WTC11 (cell line): ENCODE data around the gene VSTM2B. TPM values are rescaled to one million over a fixed set of nuclear protein-coding genes. Genes with fewer than 3 reads are reported as not detected.

Experiments
- AR ChIP-seq: fragments of 250-450 bp; sonication (Bioruptor Pico); IDR thresholded peaks from 2 replicates; pipeline ENCODE4 v1.9.0; 2021; ENCODE audit warnings: mild to moderate bottlenecking
- ARID4B ChIP-seq: sonication (generic); formaldehyde crosslinking; IDR thresholded peaks from 2 replicates; pipeline ENCODE4 v1.8.0; 2023; ENCODE audit warnings: missing genetic modification reagents, mild to moderate bottlenecking, borderline replicate concordance
- ATF1 ChIP-seq: sonication (generic); formaldehyde crosslinking; IDR thresholded peaks from 2 replicates; pipeline ENCODE4 v1.8.1; 2023; ENCODE audit warnings: mild to moderate bottlenecking, moderate library complexity, missing genetic modification reagents
- ATF6 ChIP-seq: sonication (generic); formaldehyde crosslinking; IDR thresholded peaks from 2 replicates; pipeline ENCODE4 v1.8.1; 2023; ENCODE audit warnings: mild to moderate bottlenecking, missing genetic modification reagents
- CREM ChIP-seq: sonication (generic); formaldehyde crosslinking; IDR thresholded peaks from 2 replicates; pipeline ENCODE4 v1.8.1; 2022; ENCODE audit warnings: mild to moderate bottlenecking, missing genetic modification reagents, moderate library complexity
- E2F1 ChIP-seq: sonication (generic); formaldehyde crosslinking; IDR thresholded peaks from 2 replicates; pipeline ENCODE4 v1.8.0; 2022; ENCODE audit warnings: mild to moderate bottlenecking, missing genetic modification reagents
- EMX1 ChIP-seq: fragments of 250-450 bp; sonication (Bioruptor Pico); IDR thresholded peaks from 2 replicates; pipeline ENCODE4 v1.8.0; 2021; ENCODE audit warnings: mild to moderate bottlenecking
- ETV6 ChIP-seq: sonication (generic); formaldehyde crosslinking; IDR thresholded peaks from 2 replicates; pipeline ENCODE4 v1.8.1; 2022; ENCODE audit warnings: mild to moderate bottlenecking, missing genetic modification reagents
- FOXK1 ChIP-seq: sonication (generic); formaldehyde crosslinking; IDR thresholded peaks from 2 replicates; pipeline ENCODE4 v1.8.0; 2022; ENCODE audit warnings: mild to moderate bottlenecking, moderate library complexity, missing genetic modification reagents
- GRHL2 ChIP-seq: fragments of 250-450 bp; sonication (Bioruptor Pico); IDR thresholded peaks from 2 replicates; pipeline ENCODE4 v1.8.0; 2022; ENCODE audit warnings: mild to moderate bottlenecking, moderate library complexity; ENCODE audit not compliant: insufficient replicate concordance, severe bottlenecking
- HMGXB4 ChIP-seq: sonication (generic); formaldehyde crosslinking; IDR thresholded peaks from 2 replicates; pipeline ENCODE4 v1.8.1; 2023; ENCODE audit warnings: mild to moderate bottlenecking, moderate library complexity, missing genetic modification reagents
- MLX ChIP-seq: sonication (generic); formaldehyde crosslinking; IDR thresholded peaks from 2 replicates; pipeline ENCODE4 v1.8.1; 2023; ENCODE audit warnings: mild to moderate bottlenecking, missing genetic modification reagents, moderate library complexity
- NR1H2 ChIP-seq: sonication (generic); formaldehyde crosslinking; IDR thresholded peaks from 2 replicates; pipeline ENCODE4 v1.9.0; 2021; ENCODE audit warnings: mild to moderate bottlenecking, moderate library complexity, missing genetic modification reagents
- NR2C2 ChIP-seq: sonication (generic); formaldehyde crosslinking; IDR thresholded peaks from 2 replicates; pipeline ENCODE4 v1.8.0; 2022; ENCODE audit warnings: mild to moderate bottlenecking, missing genetic modification reagents
- NR3C1 ChIP-seq: sonication (generic); formaldehyde crosslinking; conservative IDR thresholded peaks from 2 replicates; pipeline ENCODE4 v1.8.1; 2023; ENCODE audit warnings: low read depth, mild to moderate bottlenecking, missing genetic modification reagents
- TCF7 ChIP-seq: sonication (generic); formaldehyde crosslinking; IDR thresholded peaks from 2 replicates; pipeline ENCODE4 v1.8.0; 2022; ENCODE audit warnings: mild to moderate bottlenecking, low read depth, missing genetic modification reagents, moderate library complexity
- USF1 ChIP-seq: sonication (generic); formaldehyde crosslinking; IDR thresholded peaks from 2 replicates; pipeline ENCODE4 v1.8.0; 2022; ENCODE audit warnings: mild to moderate bottlenecking, missing genetic modification reagents
- ZBTB21 ChIP-seq: sonication (generic); formaldehyde crosslinking; IDR thresholded peaks from 2 replicates; pipeline ENCODE4 v1.8.1; 2023; ENCODE audit warnings: mild to moderate bottlenecking, missing genetic modification reagents, borderline replicate concordance
- ZMAT4 ChIP-seq: fragments of 250-450 bp; sonication (Bioruptor Pico); IDR thresholded peaks from 2 replicates; pipeline ENCODE4 v1.9.0; 2021; ENCODE audit warnings: mild to moderate bottlenecking
- ZNF121 ChIP-seq: sonication (generic); formaldehyde crosslinking; IDR thresholded peaks from 2 replicates; pipeline ENCODE4 v1.8.0; 2023; ENCODE audit warnings: missing genetic modification reagents
- ZNF219 ChIP-seq: sonication (generic); formaldehyde crosslinking; IDR thresholded peaks from 2 replicates; pipeline ENCODE4 v1.8.0; 2023; ENCODE audit warnings: missing genetic modification reagents, mild to moderate bottlenecking, borderline replicate concordance
- ZNF232 ChIP-seq: sonication (generic); formaldehyde crosslinking; IDR thresholded peaks from 2 replicates; pipeline ENCODE4 v1.8.0; 2022; ENCODE audit warnings: mild to moderate bottlenecking, missing genetic modification reagents
- total RNA-seq: library from RNA; stranded (reverse); gene quantifications from 3 replicates; pipeline ENCODE4 v1.2.3, GENCODE V29; 2021

Gene VSTM2B
- total RNA-seq, 1 experiment from 2014 or later = 3.2 TPM

GRCh38 chr19:29529646-29530539, 4.1 kb downstream of the VSTM2B start (continued):
- TF ChIP-seq AR (no peak), ZNF232 (CRISPR knock-in tag) (peak; percentile 96; the same call in 1 of the 2 replicates), ARID4B (CRISPR knock-in tag) (peak; percentile 100), ATF1 (peak; percentile 81; the same call in 1 of the 2 replicates), MLX (CRISPR knock-in tag) (no peak), GRHL2 (CRISPR knock-in tag) (no peak), CREM (peak; percentile 83; the same call in 1 of the 2 replicates), USF1 (CRISPR knock-in tag) (peak; percentile 83), NR2C2 (peak; percentile 87), ZMAT4 (CRISPR knock-in tag) (no peak), HMGXB4 (CRISPR knock-in tag) (no peak), FOXK1 (CRISPR knock-in tag) (peak; percentile 97), ATF6 (peak; percentile 73; the same call in 1 of the 2 replicates), ZBTB21 (peak; percentile 75; the same call in 1 of the 2 replicates), ZNF121 (CRISPR knock-in tag) (peak; percentile 90), NR3C1 (peak; percentile 79; the same call in 1 of the 2 replicates), ETV6 (CRISPR knock-in tag) (peak; percentile 83; the same call in 1 of the 2 replicates), EMX1 (no peak), E2F1 (CRISPR knock-in tag) (peak; percentile 96), NR1H2 (CRISPR knock-in tag) (peak; percentile 87), ZNF219 (CRISPR knock-in tag) (peak; percentile 98), TCF7 (CRISPR knock-in tag) (peak; percentile 98)
